SU-DHL-6 (cell line): ENCODE measurements around the gene TRIM40.

Experiments used
- H2AFZ ChIP-seq: fragments of 200-600 bp; sonication (generic); 2 replicates; pipeline ENCODE4 v1.6.1; 2014; ENCODE audit warnings: low read depth, mild to moderate bottlenecking, moderate library complexity, mixed read lengths, antibody characterized with exemption, low read length; ENCODE audit not compliant: severe bottlenecking
- H3F3A ChIP-seq: fragments of 200-600 bp; shearing (Covaris generic); 2 replicates; pipeline ENCODE4 v1.6.0; 2016; ENCODE audit warnings: antibody characterized with exemption, mild to moderate bottlenecking; ENCODE audit not compliant: insufficient read depth
- H3K27ac ChIP-seq: fragments of 200-600 bp; sonication (generic); 2 replicates; pipeline ENCODE4 v1.5.1; 2016; ENCODE audit warnings: low read depth, mild to moderate bottlenecking, low read length, moderate library complexity, mixed read lengths
- H3K27me3 ChIP-seq: fragments of 200-600 bp; sonication (generic), shearing (Covaris generic); 2 replicates; pipeline ENCODE4 v1.6.0; 2014; ENCODE audit warnings: mild to moderate bottlenecking, low read length
- H3K36me3 ChIP-seq: fragments of 200-600 bp; sonication (generic); 2 replicates; pipeline ENCODE4 v1.6.1; 2014; ENCODE audit warnings: mild to moderate bottlenecking, low read length, mixed read lengths
- H3K4me2 ChIP-seq: fragments of 300-600, 200-600 bp; shearing (Covaris generic), sonication (generic); 2 replicates; pipeline ENCODE4 v1.6.0; 2014; ENCODE audit warnings: low read length, low read depth, mild to moderate bottlenecking; ENCODE audit not compliant: poor library complexity, severe bottlenecking
- H3K4me3 ChIP-seq: fragments of 200-600 bp; sonication (generic); 2 replicates; pipeline ENCODE4 v1.5.1; 2014; ENCODE audit warnings: antibody characterized with exemption, low read length, mild to moderate bottlenecking, mixed read lengths; ENCODE audit not compliant: insufficient read depth, poor library complexity, severe bottlenecking
- H3K79me2 ChIP-seq: fragments of 200-600 bp; sonication (generic); 2 replicates; pipeline ENCODE4 v1.6.1; 2014; ENCODE audit warnings: mild to moderate bottlenecking, low read length, moderate library complexity; ENCODE audit not compliant: insufficient read depth
- H3K9ac ChIP-seq: fragments of 200-600 bp; sonication (generic); 2 replicates; pipeline ENCODE4 v1.7.0; 2014; ENCODE audit warnings: mild to moderate bottlenecking, low read length
- H3K9me2 ChIP-seq: fragments of 200-600 bp; sonication (generic); replicated peaks from 2 replicates; pipeline ENCODE4 v1.6.1; 2014; ENCODE audit warnings: low read length; ENCODE audit not compliant: insufficient read depth
- H3K9me3 ChIP-seq: fragments of 200-600 bp; sonication (generic); 2 replicates; pipeline ENCODE4 v1.6.1; 2014; ENCODE audit warnings: low read length, mixed read lengths; ENCODE audit not compliant: insufficient read depth
- H4K20me1 ChIP-seq: fragments of 200-600 bp; sonication (generic); 2 replicates; pipeline ENCODE4 v1.6.1; 2014; ENCODE audit warnings: low read depth, mild to moderate bottlenecking, antibody characterized with exemption, low read length, moderate library complexity, mixed read lengths
- CTCF ChIP-seq: fragments of 200-600 bp; sonication (generic); IDR thresholded peaks from one replicate; pipeline ENCODE4 v1.5.1; 2017; ENCODE audit warnings: antibody characterized with exemption, mild to moderate bottlenecking, low read length, moderate library complexity; ENCODE audit not compliant: insufficient read depth, poor library complexity, severe bottlenecking
- EZH2phosphoT487 ChIP-seq: fragments of 200-600 bp; sonication (generic), shearing (Covaris generic); conservative IDR thresholded peaks from 2 replicates; pipeline ENCODE4 v1.6.1; 2018; ENCODE audit warnings: mild to moderate bottlenecking, antibody characterized with exemption, low read length, moderate library complexity, mixed read lengths

TRIM40 gene

GRCh38 chr6:30135757-30136156, at the start of gene TRIM40:
Gene TRIM40, plus strand, starts transcription at chr6:30136140. Its CDS starts 897 bp downstream, at chr6:30137037.
- Histone ChIP-seq H3K9me3 (no peaks in the 10 kb centered on the region), H3K27ac (no peak within 1 kb of the TSS), H3K4me3 (no peak within 1 kb of the TSS), H3K9me2 (no peaks in the 10 kb centered on the region), H2AFZ (no peak within 1 kb of the TSS), H4K20me1 (no peaks in the 10 kb centered on the region), H3K36me3 (no peaks in the 10 kb centered on the region), H3K79me2 (no peaks in the 10 kb centered on the region), H3K27me3 (no peaks in the 10 kb centered on the region), H3F3A (no peaks in the 10 kb centered on the region), H3K4me2 (no peak within 1 kb of the TSS), H3K9ac (no peak within 1 kb of the TSS)
- no peak for TF ChIP-seq EZH2phosphoT487
- TF ChIP-seq CTCF: no peak

- no peak overlapping the region for H3K27ac ChIP-seq
- H3F3A ChIP-seq: no peaks in the 10 kb centered on the region
- no peaks in the 10 kb centered on the region for H4K20me1 ChIP-seq
- no peak overlapping the region for H3K4me3 ChIP-seq
- no peaks in the 10 kb centered on the region for H3K79me2 ChIP-seq
- H3K27me3 ChIP-seq: no peaks in the 10 kb centered on the region
- H3K9me3 ChIP-seq: no peaks in the 10 kb centered on the region
- TF ChIP-seq CTCF (no peak), EZH2phosphoT487 (no peak)
- H3K36me3 ChIP-seq: no peaks in the 10 kb centered on the region
- no peak overlapping the region for H3K9ac ChIP-seq
- no peaks in the 10 kb centered on the region for H3K9me2 ChIP-seq
- H3K4me2 ChIP-seq: no peak overlapping the region
- no peak overlapping the region for H2AFZ ChIP-seq
Observed at GRCh38 chr6:30087876-30088275, 48.1 kb upstream of the TRIM40 start.

- H3K36me3 ChIP-seq: no peaks in the 10 kb centered on the region
- no peaks in the 10 kb centered on the region for H4K20me1 ChIP-seq
- H3K4me3 ChIP-seq: no peak overlapping the region
- no peaks in the 10 kb centered on the region for H3K27me3 ChIP-seq
- H3K79me2 ChIP-seq: no peaks in the 10 kb centered on the region
- no peaks in the 10 kb centered on the region for H3F3A ChIP-seq
- TF ChIP-seq EZH2phosphoT487 (no peak), CTCF (no peak)
- no peaks in the 10 kb centered on the region for H3K9me3 ChIP-seq
- H2AFZ ChIP-seq: no peak overlapping the region
- no peak overlapping the region for H3K4me2 ChIP-seq
- H3K9ac ChIP-seq: no peak overlapping the region
- H3K27ac ChIP-seq: no peak overlapping the region
- no peaks in the 10 kb centered on the region for H3K9me2 ChIP-seq
Observed at GRCh38 chr6:30091577-30092381, 44.2 kb upstream of the TRIM40 start.
